HepG2 (cell line): ENCODE measurements around the gene DZANK1. TPM values are rescaled to one million over a fixed set of nuclear protein-coding genes. Genes with fewer than 3 reads are reported as not detected.

Experiments used
- DPF2 ChIP-seq: sonication (generic); formaldehyde crosslinking; IDR thresholded peaks from 2 replicates; pipeline ENCODE4 v1.4.0; 2020; ENCODE audit warnings: mild to moderate bottlenecking, low read depth, missing genetic modification reagents, borderline replicate concordance
- FOXP1 ChIP-seq, 2 experiments: fragments of 450-650 bp in 1 of 2; IDR thresholded peaks; 2 replicates each; pipeline ENCODE4 v1.6.1; 2017 to 2018; ENCODE audit warnings: antibody characterized with exemption in 1 of 2
- MED8 ChIP-seq: sonication (generic); formaldehyde crosslinking; IDR thresholded peaks from 2 replicates; pipeline ENCODE4 v1.8.1; 2023; ENCODE audit warnings: mild to moderate bottlenecking, missing genetic modification reagents; ENCODE audit not compliant: insufficient replicate concordance
- MTA1 ChIP-seq: sonication (generic); formaldehyde crosslinking; IDR thresholded peaks from 2 replicates; pipeline ENCODE4 v1.4.0; 2020; ENCODE audit warnings: missing genetic modification reagents, mild to moderate bottlenecking, borderline replicate concordance
- YEATS2 ChIP-seq: sonication (generic); formaldehyde crosslinking; IDR thresholded peaks from 2 replicates; pipeline ENCODE4 v1.4.0; 2020; ENCODE audit warnings: missing genetic modification reagents, borderline replicate concordance
- ZFY ChIP-seq: sonication (generic); formaldehyde crosslinking; IDR thresholded peaks from 2 replicates; pipeline ENCODE4 v1.4.0; 2020; ENCODE audit warnings: missing genetic modification reagents
- ZNF205 ChIP-seq: IDR thresholded peaks from 2 replicates; pipeline ENCODE4 v1.6.1; 2018; ENCODE audit warnings: missing biosample characterization, missing genetic modification reagents
- ZNF431 ChIP-seq: sonication (generic); formaldehyde crosslinking; IDR thresholded peaks from 2 replicates; pipeline ENCODE4 v1.9.0; 2022; ENCODE audit warnings: missing genetic modification reagents, low read depth, mild to moderate bottlenecking, borderline replicate concordance
- polyA plus RNA-seq, 8 experiments: library from polyadenylated mRNA; depleted of rRNA in 3 of 8; stranded (reverse) in 7 of 8; unstranded in 1 of 8; fragments of >200 nt; fragmentation: Illumina TruSeq in 4 of 8; extraction: Trizol in 4 of 8; gene quantifications; 2 replicates each; pipeline versions ENCODE4 v1.2.1 to v1.2.3, GENCODE V29; 2011 to 2016; ENCODE audit warnings: low read depth in 4 of 8, missing spikeins in 1 of 8, mixed read lengths in 1 of 8; ENCODE audit not compliant: insufficient read depth in 1 of 8
- total RNA-seq, 5 experiments: library from RNA; depleted of rRNA; stranded (reverse); fragments of >200 nt; fragmentation: Illumina TruSeq; extraction: Trizol; gene quantifications; 2 replicates each; pipeline ENCODE4 v1.2.3, GENCODE V29; 2016; ENCODE audit warnings: low read depth in 1 of 5
- TF ChIP-seq, protein P1 (sequence below): sonication (generic); formaldehyde crosslinking; IDR thresholded peaks from 2 replicates; pipeline ENCODE4 v1.4.0; 2020; ENCODE audit warnings: missing genetic modification reagents

DZANK1 gene
- total and polyA plus RNA-seq, 2 of the 13 experiments (the other 11 are each of a cell fraction or from before 2014, with no cell fraction given) = 1.6 to 3.2 TPM

- TF ChIP-seq, protein P1, sequence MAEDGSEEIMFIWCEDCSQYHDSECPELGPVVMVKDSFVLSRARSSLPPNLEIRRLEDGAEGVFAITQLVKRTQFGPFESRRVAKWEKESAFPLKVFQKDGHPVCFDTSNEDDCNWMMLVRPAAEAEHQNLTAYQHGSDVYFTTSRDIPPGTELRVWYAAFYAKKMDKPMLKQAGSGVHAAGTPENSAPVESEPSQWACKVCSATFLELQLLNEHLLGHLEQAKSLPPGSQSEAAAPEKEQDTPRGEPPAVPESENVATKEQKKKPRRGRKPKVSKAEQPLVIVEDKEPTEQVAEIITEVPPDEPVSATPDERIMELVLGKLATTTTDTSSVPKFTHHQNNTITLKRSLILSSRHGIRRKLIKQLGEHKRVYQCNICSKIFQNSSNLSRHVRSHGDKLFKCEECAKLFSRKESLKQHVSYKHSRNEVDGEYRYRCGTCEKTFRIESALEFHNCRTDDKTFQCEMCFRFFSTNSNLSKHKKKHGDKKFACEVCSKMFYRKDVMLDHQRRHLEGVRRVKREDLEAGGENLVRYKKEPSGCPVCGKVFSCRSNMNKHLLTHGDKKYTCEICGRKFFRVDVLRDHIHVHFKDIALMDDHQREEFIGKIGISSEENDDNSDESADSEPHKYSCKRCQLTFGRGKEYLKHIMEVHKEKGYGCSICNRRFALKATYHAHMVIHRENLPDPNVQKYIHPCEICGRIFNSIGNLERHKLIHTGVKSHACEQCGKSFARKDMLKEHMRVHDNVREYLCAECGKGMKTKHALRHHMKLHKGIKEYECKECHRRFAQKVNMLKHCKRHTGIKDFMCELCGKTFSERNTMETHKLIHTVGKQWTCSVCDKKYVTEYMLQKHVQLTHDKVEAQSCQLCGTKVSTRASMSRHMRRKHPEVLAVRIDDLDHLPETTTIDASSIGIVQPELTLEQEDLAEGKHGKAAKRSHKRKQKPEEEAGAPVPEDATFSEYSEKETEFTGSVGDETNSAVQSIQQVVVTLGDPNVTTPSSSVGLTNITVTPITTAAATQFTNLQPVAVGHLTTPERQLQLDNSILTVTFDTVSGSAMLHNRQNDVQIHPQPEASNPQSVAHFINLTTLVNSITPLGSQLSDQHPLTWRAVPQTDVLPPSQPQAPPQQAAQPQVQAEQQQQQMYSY (CRISPR knock-in tag) = peak; percentile 74
- TF ChIP-seq DPF2 (no peak), ZNF431 (CRISPR knock-in tag) (no peak), YEATS2 (CRISPR knock-in tag) (peak; percentile 89; the same call in 1 of the 2 replicates), ZNF205 (CRISPR knock-in tag) (peak; percentile 89), MED8 (CRISPR knock-in tag) (peak; percentile 67), ZFY (CRISPR knock-in tag) (peak; percentile 99), MTA1 (peak; percentile 59; the same call in 1 of the 2 replicates), FOXP1 (IDR thresholded peaks at IDR 0.05) (no peak), FOXP1 (CRISPR knock-in tag; IDR thresholded peaks at IDR 0.05) (no peak)
These were observed 30.1 kb upstream of the DZANK1 start, which contains the start of gene RBBP9 (continued) for GRCh38 chr20:18496740-18497592.
